NK-92 (cell line): ENCODE data around the gene SLC25A25.

Source experiments
- DNase-seq: peaks from one replicate; lab custom pipeline; 2025; ENCODE audit not compliant: unreplicated experiment; lab: John Stamatoyannopoulos, UW

The SLC25A25 gene

DNA sequence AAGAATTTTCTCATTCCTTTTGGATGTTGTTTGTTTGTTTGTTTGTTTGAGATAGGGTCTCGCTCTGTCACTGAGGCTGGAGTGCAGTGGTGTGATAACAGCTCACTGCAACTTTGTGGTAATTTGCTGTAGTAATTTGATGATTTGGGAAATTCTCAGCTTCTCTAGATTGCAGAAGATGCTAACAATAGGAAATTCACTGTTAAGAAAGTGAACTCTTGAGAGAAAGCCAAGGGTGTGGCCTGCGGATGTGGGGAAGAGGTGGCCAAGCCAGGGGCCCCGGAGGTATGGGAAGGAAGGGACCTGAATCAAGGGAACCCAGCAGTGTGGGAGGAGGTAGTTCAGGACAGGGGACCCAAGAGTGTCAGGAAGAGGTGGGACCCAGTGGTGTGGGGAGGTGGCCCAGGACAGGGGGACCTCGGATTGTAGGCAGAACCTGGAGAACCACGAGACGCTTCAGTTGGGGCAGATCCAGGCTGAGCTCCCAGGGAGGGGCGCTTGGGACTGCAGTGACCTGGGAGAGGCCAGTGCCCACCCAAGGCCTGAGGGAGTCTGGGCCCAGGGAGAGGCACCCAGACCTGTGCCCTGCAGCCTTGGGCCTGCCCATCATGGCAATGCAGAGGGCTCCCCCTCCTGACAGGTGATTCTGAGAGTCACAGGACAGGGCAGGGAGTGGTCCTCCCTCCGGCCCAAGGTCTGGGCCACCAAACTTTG is 75.7 kb downstream of the SLC25A25 start:
- no peak for DNase-seq

DNA sequence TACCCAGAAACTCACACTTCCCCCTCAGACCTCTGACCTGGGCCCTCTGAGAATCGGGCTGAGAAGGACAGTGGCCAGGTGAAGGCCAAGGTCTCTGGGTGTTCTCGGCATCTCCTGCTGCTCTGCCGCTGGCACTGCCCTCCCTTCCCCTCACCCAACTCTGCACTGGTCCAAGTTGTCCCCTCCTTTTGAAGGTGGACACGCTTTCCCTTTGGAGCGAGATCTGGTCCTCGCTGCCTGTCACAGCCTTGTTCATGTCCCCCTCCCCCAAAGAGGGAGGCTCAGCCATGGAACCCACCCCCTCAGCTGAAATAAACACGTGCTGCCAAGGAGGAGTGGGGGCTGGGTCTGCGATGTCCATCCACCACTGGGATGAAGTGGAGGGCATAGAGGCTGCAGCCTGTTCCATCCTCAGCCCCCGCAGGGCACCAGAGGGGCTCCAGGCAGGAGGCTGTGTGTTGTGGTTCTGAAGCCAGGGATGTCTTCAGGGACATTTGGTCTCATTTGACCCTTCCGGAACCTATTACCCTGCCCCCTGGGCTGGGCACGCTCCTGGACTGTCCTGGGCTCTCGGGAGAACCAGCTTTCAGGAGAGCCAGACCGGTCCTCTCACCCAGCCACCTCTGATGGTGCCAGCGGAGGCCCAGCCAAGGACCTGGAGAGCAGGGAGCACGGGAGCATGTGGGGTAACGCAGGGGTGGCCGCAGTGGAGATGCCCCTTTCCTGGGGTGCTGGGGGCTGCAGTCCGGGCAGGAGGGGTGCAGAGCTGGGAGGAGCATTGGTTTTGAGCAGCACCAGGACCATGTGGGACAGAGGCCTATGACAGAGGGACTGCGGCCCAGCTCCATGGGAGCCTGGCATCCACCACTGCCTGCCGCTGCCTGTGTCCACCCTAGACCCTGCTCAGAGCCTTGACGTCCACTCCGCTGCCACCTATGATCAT is 76.5 kb downstream of the SLC25A25 start:
- DNase-seq: no peak

DNA sequence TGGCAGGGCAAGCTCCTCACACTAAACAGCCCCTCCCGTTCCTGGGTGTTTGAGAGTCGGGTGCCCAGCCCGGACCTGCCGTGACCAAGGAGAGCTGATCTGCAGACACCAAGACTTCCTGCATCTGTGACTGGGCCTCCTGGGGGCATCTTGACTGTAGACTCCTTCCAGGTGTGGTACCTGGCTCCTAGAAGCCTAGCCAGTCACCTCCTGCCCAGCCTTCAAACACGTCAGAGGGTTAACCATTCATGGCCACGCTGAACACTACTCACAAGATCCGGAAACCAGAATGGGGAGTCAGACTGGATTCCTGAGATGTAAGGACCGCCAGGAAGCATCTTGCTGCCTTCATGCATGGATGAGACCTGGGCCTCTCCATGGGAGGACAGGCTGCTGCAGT is 77.5 kb downstream of the SLC25A25 start:
- DNase-seq: no peak

DNA sequence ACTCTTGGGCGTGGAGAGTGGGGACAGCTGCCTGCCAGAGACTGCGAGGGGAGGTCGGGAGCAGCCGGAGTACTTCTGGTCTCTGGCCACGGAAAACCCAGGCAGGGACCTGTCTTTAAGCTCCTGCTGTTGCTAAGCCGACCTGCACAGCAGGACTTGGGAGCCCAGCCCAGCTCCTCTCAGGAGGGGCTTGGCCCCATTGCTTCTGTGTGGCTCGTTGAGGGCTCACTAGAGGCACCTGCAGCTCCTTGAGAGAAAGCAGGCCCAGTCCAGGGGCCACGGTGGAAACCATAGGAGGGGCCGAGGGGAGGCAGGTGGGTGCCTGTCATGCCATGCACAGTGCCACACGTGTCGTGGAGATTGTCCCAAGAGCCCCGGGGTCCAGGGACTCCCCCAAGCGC is 77.9 kb downstream of the SLC25A25 start:
- DNase-seq: no peak

DNA sequence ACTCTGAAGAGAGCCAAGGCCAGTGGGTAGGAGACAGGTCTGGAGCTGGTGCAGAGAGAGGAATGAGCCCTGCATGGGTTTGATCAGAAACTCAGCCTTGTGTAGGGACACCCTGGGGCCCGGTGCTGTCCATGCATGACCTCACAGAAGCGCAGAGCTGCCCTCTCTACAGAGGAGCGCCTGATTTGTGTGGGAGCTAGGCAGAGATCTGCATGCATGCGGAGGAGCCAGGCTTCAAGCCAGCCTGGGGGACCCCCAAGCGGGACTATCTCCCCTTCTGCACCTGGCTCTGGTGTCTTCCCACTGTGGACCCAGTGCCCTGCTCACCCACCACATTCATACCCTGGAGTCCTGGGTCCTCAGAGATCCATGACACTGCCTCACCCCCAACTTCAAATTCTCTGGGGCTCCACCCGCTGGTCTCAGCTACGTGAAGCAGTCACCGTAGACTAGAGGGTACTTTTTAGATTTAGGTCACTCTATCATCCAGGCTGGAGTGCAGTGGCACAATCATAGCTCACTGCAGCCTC is 78.6 kb downstream of the SLC25A25 start:
- DNase-seq: no peak

DNA sequence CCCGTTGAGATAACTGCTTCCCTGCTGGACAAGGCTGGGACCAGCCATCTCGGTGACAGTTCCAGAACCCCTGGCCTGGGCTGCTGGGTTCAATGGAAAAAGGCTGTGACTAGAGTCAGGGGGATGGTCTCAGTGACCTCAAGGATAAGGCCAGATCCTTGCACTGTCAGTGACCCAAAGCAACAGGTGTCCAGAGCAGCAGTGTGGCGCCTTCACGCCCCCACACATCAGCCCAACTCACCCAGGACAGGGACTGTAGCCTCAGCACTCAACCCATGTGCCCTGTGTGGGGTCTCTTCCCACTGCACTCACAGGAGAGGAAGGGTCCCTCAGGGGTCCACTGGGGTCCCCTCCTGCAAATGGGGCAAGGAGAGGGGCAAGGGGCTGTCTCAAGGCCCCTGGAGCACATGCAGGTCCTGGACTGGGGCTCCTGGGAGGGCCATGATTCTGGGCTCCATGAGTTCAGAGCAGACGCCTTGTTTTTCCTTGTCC is 80.5 kb downstream of the SLC25A25 start:
- DNase-seq: no peak

DNA sequence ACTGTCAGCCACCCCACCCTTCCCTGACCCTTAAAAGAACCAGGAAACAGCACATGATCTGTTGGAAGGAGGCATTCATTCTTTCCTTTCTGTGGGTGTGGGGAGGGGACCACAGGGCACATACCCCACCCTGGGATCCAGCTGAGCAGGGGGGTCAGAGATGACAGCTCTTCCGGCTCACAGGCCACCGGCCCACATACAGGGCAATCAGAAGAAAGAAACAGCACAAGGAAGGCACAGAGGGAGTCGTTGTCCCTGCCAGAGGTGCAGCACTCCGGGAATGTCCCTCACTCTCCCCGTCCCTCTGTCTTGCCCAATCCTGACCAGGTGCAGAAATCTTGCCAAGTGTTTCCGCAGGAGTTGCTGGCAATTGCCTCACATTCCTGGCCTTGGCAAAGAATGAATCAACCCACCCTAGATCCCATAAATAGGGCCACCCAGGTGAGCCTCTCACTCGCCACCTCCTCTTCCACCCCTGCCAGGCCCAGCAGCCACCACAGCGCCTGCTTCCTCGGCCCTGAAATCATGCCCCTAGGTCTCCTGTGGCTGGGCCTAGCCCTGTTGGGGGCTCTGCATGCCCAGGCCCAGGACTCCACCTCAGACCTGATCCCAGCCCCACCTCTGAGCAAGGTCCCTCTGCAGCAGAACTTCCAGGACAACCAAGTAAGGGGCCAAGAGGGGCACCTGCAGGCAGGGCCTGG is 81.1 kb downstream of the SLC25A25 start, which contains the start of gene LCN2:
LCN2 (plus strand) TSS at position 453 of the 701 bp plus-strand sequence; CDS start at position 526, 73 bp downstream.
- DNase-seq: no peak

DNA sequence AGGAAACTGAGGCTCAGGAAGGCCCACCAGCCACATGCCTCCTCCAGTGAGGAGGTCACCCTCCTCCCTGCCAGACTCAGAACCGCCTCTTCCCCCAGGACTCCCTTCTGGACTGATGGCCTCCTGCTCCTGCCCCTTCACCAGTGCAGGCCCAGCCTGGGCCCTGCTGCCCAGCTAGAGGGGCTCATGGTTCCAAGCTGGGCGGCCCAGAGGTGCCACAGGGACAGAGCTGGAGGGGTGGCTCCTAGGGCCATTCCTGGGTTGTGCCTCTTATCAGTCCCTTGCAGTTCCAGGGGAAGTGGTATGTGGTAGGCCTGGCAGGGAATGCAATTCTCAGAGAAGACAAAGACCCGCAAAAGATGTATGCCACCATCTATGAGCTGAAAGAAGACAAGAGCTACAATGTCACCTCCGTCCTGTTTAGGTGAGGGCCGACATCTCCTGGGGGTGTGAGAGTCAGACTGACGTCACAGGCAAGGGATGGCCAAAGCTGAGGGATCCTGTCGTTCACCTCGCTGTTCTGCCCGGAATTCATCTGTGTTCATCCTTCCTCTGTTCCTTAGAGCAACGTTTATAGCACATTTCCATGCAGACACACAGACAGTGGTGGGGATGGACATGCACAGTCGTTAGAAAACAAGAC is 82.0 kb downstream of the SLC25A25 start:
- DNase-seq: no peak

DNA sequence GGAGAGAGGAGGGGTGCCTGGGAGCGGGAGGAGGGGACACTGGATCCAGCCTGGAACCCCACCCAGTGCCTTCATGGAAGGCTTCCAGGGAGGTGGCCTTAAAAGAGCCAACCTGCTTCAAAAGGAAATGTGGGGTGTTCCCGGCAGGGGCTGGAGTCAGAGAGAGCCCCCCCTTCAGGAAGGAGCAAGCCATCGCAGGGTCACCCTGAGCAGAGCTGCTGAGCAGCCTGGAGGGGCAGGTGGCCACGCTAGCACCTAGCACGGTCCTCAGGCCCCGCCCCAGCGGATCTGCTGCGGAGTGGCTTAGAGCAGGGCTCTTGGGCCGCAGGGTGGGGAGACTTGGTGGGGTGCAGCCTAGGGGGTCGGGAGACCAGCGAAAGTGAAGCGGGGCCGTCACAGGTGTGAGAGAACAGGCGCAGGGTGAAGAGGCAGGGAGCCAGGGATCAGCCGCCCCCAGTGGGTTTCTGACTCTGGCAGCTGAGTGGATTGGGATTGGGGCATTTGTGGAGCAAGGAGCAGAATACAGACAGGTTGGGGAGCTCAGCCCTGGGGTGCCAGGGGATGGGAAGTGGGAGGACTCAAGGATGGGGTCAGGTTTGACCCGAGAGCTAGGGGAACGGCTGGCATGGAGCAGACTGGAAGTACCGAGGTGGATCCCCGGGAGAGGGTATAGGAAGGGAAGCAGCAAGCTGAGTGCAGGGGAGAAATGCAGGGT is 82.7 kb downstream of the SLC25A25 start:
- DNase-seq: no peak

DNA sequence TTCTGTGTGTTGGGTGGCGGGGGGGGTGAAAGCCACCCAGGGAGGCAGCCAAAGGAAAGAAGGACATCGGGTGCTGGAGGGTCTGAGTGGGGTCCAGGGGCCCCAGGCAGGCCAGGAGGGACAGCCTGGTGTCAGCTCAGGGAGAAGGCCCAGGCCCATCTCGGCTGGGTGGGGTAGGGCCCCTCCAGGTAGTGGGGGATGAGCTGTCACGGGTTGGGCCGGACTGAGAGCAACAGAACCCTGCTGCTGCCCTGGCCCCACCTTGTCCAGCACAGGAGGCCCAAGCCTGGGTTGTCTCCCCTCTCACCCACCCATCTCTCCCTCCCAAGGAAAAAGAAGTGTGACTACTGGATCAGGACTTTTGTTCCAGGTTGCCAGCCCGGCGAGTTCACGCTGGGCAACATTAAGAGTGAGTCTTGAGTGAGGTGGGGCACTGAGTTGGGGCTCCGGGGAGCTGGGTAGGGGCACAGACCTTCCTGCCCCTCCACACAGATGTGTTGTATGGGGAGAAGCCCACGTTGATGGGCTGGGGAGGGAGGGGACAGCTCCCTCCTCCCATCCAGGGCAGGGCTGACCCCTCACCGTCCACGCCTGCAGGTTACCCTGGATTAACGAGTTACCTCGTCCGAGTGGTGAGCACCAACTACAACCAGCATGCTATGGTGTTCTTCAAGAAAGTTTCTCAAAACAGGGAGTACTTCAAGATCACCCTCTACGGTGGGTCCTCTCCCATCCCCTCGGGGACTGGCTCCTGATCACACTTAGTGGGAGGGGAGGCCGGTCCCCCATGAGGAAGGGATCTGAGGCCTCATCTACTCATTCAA is 83.5 kb downstream of the SLC25A25 start:
- DNase-seq: no peak

DNA sequence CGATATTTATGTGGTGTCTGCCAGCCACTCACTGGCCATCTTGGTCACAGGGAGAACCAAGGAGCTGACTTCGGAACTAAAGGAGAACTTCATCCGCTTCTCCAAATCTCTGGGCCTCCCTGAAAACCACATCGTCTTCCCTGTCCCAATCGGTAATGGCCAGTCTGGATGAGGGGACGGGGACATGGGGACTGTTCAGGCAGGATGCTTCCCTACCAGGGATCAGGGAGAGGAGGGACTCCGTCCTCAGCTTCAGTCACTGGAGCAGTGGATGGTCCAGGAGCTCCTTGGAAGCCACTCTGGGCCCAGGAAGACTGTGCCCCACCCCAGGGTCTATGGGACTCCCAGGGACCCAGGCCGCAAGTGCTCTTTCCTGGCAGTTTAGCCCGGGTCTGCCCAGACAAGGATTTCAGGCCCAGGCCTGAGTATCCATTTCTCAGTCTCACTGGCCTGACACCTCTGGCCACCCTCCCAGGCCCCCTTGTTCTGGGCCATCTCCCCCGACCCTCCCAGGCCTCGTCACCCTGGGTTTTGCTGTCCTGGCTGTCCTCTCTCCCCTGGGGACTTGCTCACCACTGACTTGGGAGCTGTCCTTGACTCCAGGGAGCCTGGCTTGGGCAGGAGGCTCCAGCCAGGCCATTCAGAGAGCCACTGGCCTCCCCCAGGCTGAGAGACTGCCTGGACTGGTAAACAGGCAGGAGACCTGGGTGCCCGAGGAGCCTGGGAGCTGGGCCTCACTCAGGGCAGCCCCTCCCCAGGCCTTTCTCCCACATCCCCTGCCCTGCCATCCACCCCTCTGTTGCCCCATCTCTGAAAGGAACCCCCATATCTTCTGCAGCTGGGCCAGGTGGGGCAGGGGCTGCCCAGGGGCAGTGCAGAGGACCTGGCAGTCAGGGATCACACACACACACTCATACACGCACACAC is 84.4 kb downstream of the SLC25A25 start:
- DNase-seq: no peak

DNA sequence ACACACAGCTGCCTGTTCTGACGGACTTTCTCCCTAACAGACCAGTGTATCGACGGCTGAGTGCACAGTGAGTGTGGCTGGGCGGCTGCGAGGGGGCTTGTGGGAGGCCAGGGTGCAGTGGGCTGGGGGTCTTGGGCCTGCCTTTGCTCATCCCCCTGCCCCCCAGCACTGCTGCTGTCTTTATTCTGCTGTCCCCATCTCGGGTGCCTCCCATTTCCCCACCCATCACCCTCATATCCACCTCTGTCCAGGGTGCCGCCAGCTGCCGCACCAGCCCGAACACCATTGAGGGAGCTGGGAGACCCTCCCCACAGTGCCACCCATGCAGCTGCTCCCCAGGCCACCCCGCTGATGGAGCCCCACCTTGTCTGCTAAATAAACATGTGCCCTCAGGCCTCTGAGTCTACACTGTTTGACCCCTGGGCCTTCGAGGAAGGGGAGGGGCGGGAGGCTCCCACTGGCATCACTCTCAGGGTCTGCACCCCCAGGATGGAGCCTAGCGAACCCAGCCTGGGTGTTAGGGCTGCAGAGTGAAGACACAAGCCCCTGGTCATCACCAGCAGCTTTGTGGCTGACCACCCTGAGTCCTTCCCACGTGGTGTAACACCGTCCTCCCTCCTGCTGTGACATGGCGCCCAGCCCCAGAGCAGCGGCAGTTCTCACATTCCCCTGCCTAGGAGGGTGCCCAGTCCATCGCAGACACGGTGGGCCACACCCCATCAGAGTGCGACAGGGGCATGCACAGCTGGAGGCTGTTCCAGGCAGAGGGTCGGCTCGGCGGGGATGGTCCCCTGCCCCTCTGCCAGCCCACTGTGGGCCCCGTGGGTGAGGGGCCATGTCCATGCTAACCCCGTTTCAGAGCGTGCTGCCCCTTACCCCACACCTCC is 85.3 kb downstream of the SLC25A25 start:
- no peak for DNase-seq

DNA sequence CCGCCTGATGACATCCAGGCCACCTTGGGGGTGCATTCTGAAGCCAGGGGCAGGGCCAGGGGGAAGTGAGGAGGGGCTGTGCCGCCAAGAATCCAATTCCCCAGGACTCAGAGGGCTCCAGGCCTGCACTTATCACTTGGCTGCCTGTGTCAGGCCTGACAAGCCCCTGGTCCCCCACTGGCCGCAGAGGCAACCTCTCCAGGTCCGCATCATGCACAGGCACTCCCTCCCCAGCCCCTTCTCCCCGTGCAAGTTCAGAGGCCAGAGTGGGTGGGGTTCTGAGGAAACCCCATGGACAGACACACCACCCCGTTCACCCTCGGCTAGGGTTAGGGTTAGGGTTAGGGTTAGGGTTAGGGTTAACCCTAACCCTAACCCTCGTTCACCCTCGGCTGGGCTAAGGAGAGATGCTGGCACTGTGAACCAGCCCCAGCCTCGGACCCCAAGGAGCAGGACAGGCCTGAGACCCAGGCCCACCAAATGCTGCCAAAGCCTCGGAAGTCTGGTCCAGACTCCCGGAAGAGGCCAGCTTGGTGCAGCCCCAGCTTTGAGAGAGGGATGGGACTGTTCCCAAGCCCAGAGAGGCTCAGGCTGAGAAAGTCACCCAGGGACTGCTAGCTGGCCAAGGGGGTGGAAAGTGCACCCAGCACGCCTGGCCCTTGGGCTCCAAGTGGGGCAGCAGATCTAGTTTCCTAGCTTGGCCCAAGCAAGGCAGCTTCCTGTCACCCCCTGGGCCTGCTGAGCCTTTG is 86.1 kb downstream of the SLC25A25 start:
- no peak for DNase-seq

DNA sequence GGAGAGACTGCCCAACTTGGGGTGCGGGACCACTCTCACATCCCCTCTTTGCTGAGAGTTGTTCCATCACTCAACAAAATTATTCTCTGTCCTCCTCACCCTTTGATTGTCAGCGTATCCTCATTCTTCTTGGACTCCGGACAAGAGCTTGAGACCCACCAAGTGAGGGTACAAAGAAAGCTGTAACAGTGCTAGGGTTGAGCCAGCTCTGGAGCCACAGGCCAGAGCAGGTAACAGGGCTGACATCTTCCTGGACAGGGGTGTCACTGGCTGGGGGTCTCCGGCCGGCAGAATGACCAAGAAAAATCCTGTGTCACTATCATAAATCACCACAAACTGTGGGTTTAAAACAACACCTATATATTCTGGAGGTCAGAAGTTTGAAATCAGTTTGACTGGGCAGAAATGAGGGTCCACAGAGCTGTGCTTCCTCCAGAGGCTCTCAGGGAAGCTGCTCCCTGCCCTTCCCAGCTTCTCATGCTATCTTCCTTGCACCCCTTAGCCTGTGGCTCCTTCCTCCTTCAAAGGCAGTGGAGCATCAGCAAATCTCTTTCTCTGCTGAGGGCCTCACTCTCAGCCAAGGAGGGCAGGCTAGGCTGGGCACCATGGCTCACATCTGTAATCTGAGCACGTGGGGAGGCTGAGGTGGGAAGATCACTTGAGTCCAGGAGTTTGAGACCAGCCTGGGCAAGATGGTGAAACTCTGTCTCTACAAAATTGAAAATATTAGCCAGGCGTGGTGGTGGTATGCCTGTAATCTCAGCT is 87.9 kb downstream of the SLC25A25 start:
- DNase-seq: no peak
